PC-3 (cell line): ENCODE data around the gene KLK11. TPM values are rescaled to one million over a fixed set of nuclear protein-coding genes. Genes with fewer than 3 reads are reported as not detected.

Experiments
- ATAC-seq: fragments of 200-7000 bp; cut with Tn5 transposase; 2 replicates; pipeline ENCODE4 v1.9.1; 2020; ENCODE audit warnings: mild to moderate bottlenecking, moderate library complexity
- BruUV-seq: library from RNA; stranded (reverse); fragments of 400-500 nt; replicated peaks from 2 replicates; lab custom pipeline; 2021; lab: Mats Ljungman, UMichigan
- CTCF ChIA-PET: fragments of 300-600 bp; sonication (Branson Sonifier 250); formaldehyde crosslinking; loops from one replicate; lab custom pipeline; 2022; ENCODE audit warnings: antibody characterized with exemption; lab: Charles Lee
- POLR2A ChIA-PET: fragments of 300-600 bp; sonication (Branson Sonifier 250); formaldehyde crosslinking; loops from one replicate; lab custom pipeline; 2022; ENCODE audit warnings: antibody characterized with exemption; ENCODE audit not compliant: unreplicated experiment; lab: Charles Lee
- DNase-seq: peaks from one replicate; pipeline ENCODE4 v3.0.0-alpha.2; 2015
- H2AFZ ChIP-seq: fragments of 300-600 bp; sonication (generic); 2 replicates; pipeline ENCODE4 v1.6.0; 2016; ENCODE audit warnings: antibody characterized with exemption, low read length
- H3F3A ChIP-seq: fragments of 300-600 bp; sonication (generic); one replicate; pipeline ENCODE4 v1.6.0; 2017; ENCODE audit warnings: antibody characterized with exemption, low read length, control low read depth, mild to moderate bottlenecking; ENCODE audit not compliant: unreplicated experiment
- H3K27ac ChIP-seq: fragments of 300-600 bp; sonication (generic); 2 replicates; pipeline ENCODE4 v1.5.1; 2016; ENCODE audit warnings: mild to moderate bottlenecking, low read length
- H3K27me3 ChIP-seq: fragments of 300-600 bp; sonication (generic); 2 replicates; pipeline ENCODE4 v1.6.1; 2016; ENCODE audit warnings: low read length, mixed read lengths
- H3K36me3 ChIP-seq: fragments of 300-600 bp; sonication (generic); 2 replicates; pipeline ENCODE4 v1.6.1; 2016; ENCODE audit warnings: low read depth, mixed run types, low read length, mixed read lengths
- H3K4me1 ChIP-seq: fragments of 300-600 bp; sonication (generic); 2 replicates; pipeline ENCODE4 v1.5.1; 2016; ENCODE audit warnings: low read length; ENCODE audit not compliant: insufficient read depth
- H3K4me2 ChIP-seq: fragments of 300-600 bp; sonication (generic); 2 replicates; pipeline ENCODE4 v1.6.0; 2016; ENCODE audit warnings: low read length
- H3K4me3 ChIP-seq: fragments of 300-600 bp; sonication (generic); 2 replicates; pipeline ENCODE4 v1.5.1; 2016; ENCODE audit warnings: mild to moderate bottlenecking, low read length, mixed read lengths
- H3K79me2 ChIP-seq: fragments of 300-600 bp; sonication (generic); 2 replicates; pipeline ENCODE4 v1.6.1; 2017; ENCODE audit warnings: low read length, mixed read lengths
- H3K9ac ChIP-seq: fragments of 300-600 bp; sonication (generic); 2 replicates; pipeline ENCODE4 v1.6.0; 2016; ENCODE audit warnings: mild to moderate bottlenecking, low read length
- H3K9me2 ChIP-seq: fragments of 300-600 bp; sonication (generic); replicated peaks from 2 replicates; pipeline ENCODE4 v1.6.1; 2016; ENCODE audit warnings: mixed run types, low read length, mixed read lengths
- H3K9me3 ChIP-seq: fragments of 300-600 bp; sonication (generic); 2 replicates; pipeline ENCODE4 v1.6.1; 2016; ENCODE audit warnings: low read length, mixed read lengths
- H4K20me1 ChIP-seq: fragments of 300-600 bp; sonication (generic); 2 replicates; pipeline ENCODE4 v1.6.1; 2016; ENCODE audit warnings: low read length, mixed read lengths
- CTCF ChIP-seq: fragments of 300-600 bp; sonication (generic); conservative IDR thresholded peaks from 2 replicates; pipeline ENCODE4 v1.5.1; 2017; ENCODE audit warnings: antibody characterized with exemption, low read depth, mild to moderate bottlenecking, low read length
- EZH2 ChIP-seq: fragments of 300-600 bp; sonication (generic); IDR thresholded peaks from one replicate; pipeline ENCODE4 v1.6.1; 2017; ENCODE audit warnings: antibody characterized with exemption, mild to moderate bottlenecking, low read length; ENCODE audit not compliant: unreplicated experiment
- EZH2phosphoT487 ChIP-seq: fragments of 300-600 bp; sonication (generic); IDR thresholded peaks from 2 replicates; pipeline ENCODE4 v1.6.1; 2018; ENCODE audit warnings: mild to moderate bottlenecking, antibody characterized with exemption, low read length, borderline replicate concordance
- intact Hi-C: fragments of 100-400 bp; cut with micrococcal nuclease; formaldehyde crosslinking; loops from 2 replicates; pipeline ENCODE4 v1.9.0; 2023
- total RNA-seq: library from RNA; depleted of rRNA; stranded (reverse); fragments of >200 nt; gene quantifications from 2 replicates; pipeline ENCODE4 v1.2.3, GENCODE V29; 2014

The KLK11 gene
- total RNA-seq, 1 experiment from 2014 or later, result not detected

DNA sequence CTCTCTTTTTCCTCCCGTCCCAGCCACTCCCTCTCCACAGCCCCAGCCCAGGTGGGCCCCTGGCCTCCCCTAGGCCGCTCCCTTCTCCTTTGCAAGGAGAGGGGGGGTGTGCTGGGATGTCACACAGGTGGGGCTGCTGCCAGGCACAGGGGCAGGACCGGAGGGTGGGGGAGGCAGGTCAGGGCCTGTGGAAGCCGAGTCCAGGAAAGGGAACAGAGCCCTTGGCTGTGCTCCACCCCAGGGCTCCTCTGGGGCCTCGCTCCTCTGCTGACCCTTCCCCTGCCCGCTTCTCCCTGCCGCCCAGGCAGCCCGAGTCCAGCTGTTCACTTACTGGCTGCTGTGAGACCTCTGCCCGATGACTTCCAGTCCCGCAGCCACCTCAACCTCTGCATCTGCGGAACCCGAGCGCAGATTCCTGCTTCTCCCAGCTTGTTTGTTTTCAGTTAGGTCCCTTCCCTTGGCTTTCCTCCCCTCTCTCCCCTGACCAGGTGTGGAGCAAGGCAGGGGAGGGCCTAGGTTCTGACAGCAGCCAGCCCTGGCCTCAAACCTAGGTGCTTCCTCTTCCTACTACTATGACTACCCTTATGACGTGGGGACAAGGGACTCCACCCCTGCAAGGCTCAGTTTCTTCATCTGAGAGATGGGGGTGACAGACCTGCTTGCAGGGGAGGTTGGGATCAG is 850 bp upstream of the KLK11 start:
- POLR2A ChIA-PET, result no interaction called here
- BruUV-seq, result no TSS peak

GRCh38 chr19:51025809-51026553 is 435 bp downstream of the KLK11 start:
- no peak overlapping the region for H3K4me3 ChIP-seq
- TF ChIP-seq CTCF (no peak), EZH2phosphoT487 (no peak), EZH2 (no peak)
- H3F3A ChIP-seq, result no peaks in the 10 kb centered on the region
- H3K27ac ChIP-seq, result no peak overlapping the region
- H3K4me1 ChIP-seq, result peaks cover 5% of the 10 kb centered on the region
- intact Hi-C loops, result no loop called here
- no peaks in the 10 kb centered on the region for H3K36me3 ChIP-seq
- no peak overlapping the region for H2AFZ ChIP-seq
- ChIA-PET CTCF (no interaction called here), POLR2A (no interaction called here)
- no peak overlapping the region for H3K4me2 ChIP-seq
- no peak overlapping the region for H3K9ac ChIP-seq
- no TSS peak for BruUV-seq
- ATAC-seq (no peak), DNase-seq (no peak)
- H3K27me3 ChIP-seq, result peaks cover 3% of the 10 kb centered on the region; the same call in 1 of the 2 replicates
- H4K20me1 ChIP-seq, result no peaks in the 10 kb centered on the region
- H3K9me2 ChIP-seq, result no peaks in the 10 kb centered on the region
- no peaks in the 10 kb centered on the region for H3K9me3 ChIP-seq
- H3K79me2 ChIP-seq, result no peaks in the 10 kb centered on the region

More for the DNA sequence above, 850 bp upstream of the KLK11 start:
- Histone ChIP-seq H3K27ac (no peak overlapping the region), H3K9me2 (no peaks in the 10 kb centered on the region), H3K4me1 (no peaks in the 10 kb centered on the region), H3K4me3 (no peak overlapping the region), H3K36me3 (no peaks in the 10 kb centered on the region), H2AFZ (no peak overlapping the region), H3F3A (no peaks in the 10 kb centered on the region), H3K79me2 (no peaks in the 10 kb centered on the region), H4K20me1 (no peaks in the 10 kb centered on the region), H3K9ac (no peak overlapping the region), H3K9me3 (no peaks in the 10 kb centered on the region), H3K4me2 (no peak overlapping the region), H3K27me3 (peaks cover 3% of the 10 kb centered on the region; the same call in 1 of the 2 replicates)
- TF ChIP-seq CTCF (no peak), EZH2phosphoT487 (no peak), EZH2 (no peak)
- intact Hi-C loops, result no loop called here
- CTCF ChIA-PET, result no interaction called here
- DNase-seq (no peak), ATAC-seq (no peak)

DNA sequence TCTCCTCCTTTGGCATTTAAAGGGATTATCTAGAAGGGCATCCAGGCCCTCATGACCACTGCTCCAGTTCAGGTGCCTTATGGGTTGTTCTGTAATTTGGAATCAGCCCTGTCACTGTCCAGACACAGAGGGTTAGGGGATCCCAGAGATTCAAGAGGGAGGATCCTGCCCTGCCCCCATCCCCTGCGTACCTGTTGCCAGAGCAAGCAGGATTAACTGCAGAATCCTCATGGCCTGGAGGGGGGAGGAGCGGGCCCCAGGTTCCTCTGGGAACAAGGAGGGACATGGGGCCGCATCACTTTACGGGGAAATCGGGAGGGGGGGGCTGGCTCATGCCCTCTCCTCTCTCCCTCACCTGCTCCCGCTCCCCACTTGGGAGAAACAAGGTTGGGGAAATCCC is 1.0 kb downstream of the KLK11 start:
- CTCF ChIA-PET, result no interaction called here

More for the DNA sequence above, 1.0 kb downstream of the KLK11 start:
- H3K79me2 ChIP-seq, result no peaks in the 10 kb centered on the region
- H3K4me3 ChIP-seq, result no peak overlapping the region
- no peak overlapping the region for H3K27ac ChIP-seq
- DNase-seq (no peak), ATAC-seq (no peak)
- H4K20me1 ChIP-seq, result no peaks in the 10 kb centered on the region
- peaks cover 3% of the 10 kb centered on the region; the same call in 1 of the 2 replicates for H3K27me3 ChIP-seq
- intact Hi-C loops, result no loop called here
- TF ChIP-seq EZH2 (no peak), EZH2phosphoT487 (no peak), CTCF (no peak)
- BruUV-seq, result no TSS peak
- H3K4me2 ChIP-seq, result no peak overlapping the region
- POLR2A ChIA-PET, result no interaction called here
- H3K9ac ChIP-seq, result no peak overlapping the region
- no peaks in the 10 kb centered on the region for H3F3A ChIP-seq
- peaks cover 5% of the 10 kb centered on the region for H3K4me1 ChIP-seq
- H3K36me3 ChIP-seq, result no peaks in the 10 kb centered on the region
- no peaks in the 10 kb centered on the region for H3K9me3 ChIP-seq
- H3K9me2 ChIP-seq, result no peaks in the 10 kb centered on the region
- H2AFZ ChIP-seq, result no peak overlapping the region
